GM12873 (cell line): Measurements from ENCODE around the gene SCLT1.

ENCODE experiments used
- TF ChIP-seq, protein P1 (sequence below): IDR thresholded peaks from 2 replicates; pipeline ENCODE4 v1.5.1; 2012; ENCODE audit warnings: low read depth, mild to moderate bottlenecking, moderate library complexity, low read length, control low read depth; ENCODE audit not compliant: insufficient read depth; ENCODE audit errors: missing control alignments

The SCLT1 gene

DNA sequence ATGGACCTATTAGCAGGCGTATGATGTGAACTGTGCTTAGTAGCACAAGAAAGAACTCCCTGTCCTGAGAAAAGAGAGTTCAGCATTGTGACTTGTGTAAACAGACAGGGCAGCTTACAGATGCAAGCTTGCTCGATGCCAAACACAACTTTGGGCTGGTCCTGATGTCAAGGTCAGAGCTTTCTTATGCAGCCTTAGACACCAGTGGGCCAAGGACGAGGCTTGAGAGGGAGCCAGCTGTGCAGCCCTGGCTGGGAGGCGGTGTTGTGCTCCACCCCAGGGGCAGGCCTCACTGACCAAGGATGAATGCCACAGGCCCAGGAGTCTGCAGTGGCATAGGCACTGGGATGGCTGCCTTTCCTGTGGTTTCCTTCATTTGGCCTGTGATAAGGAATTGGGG lies 248.4 kb downstream of the SCLT1 start:
- TF ChIP-seq, protein P1, sequence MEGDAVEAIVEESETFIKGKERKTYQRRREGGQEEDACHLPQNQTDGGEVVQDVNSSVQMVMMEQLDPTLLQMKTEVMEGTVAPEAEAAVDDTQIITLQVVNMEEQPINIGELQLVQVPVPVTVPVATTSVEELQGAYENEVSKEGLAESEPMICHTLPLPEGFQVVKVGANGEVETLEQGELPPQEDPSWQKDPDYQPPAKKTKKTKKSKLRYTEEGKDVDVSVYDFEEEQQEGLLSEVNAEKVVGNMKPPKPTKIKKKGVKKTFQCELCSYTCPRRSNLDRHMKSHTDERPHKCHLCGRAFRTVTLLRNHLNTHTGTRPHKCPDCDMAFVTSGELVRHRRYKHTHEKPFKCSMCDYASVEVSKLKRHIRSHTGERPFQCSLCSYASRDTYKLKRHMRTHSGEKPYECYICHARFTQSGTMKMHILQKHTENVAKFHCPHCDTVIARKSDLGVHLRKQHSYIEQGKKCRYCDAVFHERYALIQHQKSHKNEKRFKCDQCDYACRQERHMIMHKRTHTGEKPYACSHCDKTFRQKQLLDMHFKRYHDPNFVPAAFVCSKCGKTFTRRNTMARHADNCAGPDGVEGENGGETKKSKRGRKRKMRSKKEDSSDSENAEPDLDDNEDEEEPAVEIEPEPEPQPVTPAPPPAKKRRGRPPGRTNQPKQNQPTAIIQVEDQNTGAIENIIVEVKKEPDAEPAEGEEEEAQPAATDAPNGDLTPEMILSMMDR, result no peak

DNA sequence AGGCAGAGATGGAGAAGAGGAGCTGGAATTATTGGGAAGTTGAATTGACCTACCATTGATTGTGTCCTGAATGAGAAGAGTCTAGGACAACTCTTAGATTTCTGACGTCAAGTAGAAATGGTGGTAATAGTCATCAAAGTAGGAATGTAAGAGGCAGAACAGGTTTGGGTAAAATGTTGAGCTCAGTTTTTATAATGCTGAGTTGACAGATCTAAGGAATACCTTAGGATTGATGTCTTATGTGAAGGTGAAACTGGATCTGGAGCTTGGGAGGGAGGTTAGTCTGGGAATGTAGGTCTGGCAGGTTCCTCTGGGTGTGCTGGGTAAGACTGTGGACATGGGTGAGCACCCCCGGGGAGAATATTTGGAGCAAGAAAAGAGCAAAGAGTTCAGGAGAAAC lies 251.9 kb downstream of the SCLT1 start:
- TF ChIP-seq, protein P1, result no peak

DNA sequence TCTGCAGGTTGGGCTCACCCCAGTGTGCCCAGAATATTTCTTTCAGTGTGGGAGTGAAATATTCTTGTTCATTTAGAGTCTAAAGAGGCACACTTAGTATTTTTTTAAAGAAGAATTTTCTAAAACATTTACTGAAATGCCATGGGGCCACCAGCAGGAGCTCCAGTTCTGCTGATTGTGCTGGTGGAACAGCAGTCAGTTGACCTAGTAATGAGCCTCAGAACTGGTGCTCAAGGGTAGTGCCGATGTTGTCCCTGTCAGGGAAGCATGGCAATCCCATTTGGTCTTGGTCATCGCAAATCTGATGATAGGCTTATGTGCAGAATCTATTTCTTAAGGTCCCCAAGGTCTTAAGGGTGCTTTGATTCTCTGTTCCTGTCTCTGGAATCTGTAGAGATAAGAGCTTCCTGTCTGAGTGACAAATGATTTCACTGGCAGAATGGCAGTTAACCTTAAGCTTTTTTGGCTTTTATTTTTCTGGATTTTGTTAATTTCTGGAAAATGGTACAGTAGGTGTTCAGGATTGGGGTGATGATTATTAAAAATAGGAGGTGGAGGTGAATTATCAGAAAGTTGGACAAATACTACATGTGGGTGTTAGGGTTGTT lies 252.5 kb downstream of the SCLT1 start:
- TF ChIP-seq, protein P1, result peak; percentile 14

DNA sequence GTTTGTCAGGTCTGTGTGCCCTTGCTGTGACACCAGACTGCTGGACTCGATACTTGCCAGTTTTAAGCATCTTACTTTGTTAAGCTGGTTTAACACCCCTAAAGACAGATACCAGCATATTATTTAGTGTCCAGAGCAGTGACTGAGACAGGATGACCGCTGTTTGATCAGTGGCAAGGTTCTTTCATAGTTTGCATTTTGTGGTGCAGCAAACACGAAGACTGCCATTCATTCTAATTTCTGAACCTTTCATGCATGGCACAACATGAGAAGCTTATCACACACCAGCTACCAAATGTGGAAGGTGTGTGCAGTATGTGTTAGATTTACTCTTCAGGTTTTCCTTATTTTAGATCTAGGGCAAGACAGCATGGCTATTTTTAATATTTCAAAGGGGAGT lies 255.7 kb downstream of the SCLT1 start:
- TF ChIP-seq, protein P1, result no peak

DNA sequence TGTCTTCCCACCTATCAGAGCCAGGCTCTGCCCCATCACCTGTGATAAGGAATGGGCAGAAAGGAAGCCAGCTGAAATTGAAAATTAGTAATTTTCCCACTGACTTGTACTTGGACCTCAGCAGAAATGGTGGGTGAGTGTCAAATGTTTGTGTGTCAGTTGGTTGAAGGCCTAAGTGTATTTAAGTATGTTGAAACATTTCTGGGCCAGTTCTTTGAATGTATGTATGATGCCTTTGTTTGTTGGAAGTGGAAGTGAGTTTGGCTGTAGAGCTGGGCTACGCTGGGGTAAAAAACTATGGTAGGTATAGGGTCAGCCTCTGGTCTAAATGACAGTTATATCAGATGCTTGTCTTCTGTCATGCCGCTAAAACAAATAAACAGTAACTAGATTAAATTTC lies 256.1 kb downstream of the SCLT1 start:
- TF ChIP-seq, protein P1, result no peak

DNA sequence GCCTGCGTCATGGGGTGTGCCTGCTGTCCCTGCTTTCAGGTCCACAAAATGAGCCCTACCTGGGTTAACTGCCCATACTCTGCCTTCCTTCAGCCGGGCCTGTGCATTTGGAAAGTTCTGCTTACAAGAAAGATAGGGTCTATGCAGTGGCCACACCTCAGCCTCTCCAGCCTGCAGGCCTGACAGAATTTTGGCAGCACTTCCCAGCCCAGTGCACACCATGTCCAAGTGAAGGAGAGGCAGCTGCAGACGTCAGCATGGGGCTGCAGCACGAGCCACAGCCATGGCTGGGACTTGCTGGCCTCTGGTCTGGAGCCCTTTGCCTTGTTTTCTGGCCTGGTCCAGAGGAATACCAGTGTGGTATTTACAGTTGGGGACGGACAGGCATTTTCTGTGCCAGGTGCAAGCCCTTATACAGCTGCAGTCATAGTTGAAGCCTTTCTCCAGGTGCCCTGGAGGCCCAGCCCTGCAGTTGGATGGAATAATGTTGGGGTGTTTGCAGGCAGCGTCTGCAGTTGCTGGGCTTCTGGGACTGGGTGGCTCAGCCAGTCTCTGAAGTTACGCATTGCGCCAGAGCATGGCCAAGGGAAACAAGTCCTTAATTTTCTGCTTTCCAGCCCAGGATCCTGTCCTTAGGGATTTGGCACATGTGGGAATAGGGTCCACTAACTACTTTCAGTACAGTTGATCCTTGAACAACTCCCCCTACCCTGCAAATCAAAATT lies 257.7 kb downstream of the SCLT1 start:
- TF ChIP-seq, protein P1, result no peak
